NT2/D1 (cell line): ENCODE measurements around the gene SEPTIN5.

Experiments used
- SUZ12 ChIP-seq: IDR thresholded peaks from 2 replicates; pipeline ENCODE4 v1.6.1; 2011; ENCODE audit not compliant: insufficient read length, insufficient read depth; ENCODE audit errors: extremely low read depth
- YY1 ChIP-seq: IDR thresholded peaks from 2 replicates; pipeline ENCODE4 v1.6.1; 2011; ENCODE audit not compliant: insufficient read length, insufficient read depth

DNA sequence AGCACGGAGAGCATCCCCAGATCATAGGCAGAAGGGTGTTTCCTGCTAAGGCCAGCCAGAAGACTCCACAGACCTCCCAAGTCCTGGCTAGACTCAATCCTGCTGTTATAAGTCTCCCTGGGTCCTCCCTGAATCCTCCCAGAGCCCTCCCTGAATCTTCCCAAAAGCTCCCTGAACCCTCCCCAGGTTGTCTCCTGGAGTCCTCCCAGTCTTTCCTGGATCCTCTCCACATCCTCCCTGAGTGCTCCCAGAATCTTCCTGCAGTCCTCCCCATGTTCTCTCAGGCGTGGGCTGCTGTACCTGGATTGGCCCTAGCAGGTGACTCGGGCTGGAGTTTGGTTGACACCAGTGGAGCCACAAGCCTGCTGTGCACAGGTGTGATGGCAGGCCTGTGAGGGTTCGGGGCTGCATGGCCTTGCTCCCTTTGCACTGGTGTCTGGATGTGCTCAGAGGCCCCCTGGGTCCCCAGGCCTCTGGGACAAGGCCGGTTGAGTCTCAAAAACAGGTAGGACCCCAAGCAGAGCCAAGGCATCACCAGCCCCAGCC, 20.6 kb downstream of the SEPTIN5 start:
- no peak for TF ChIP-seq SUZ12
- TF ChIP-seq YY1 = no peak
